ENCODE results near the gene TNFSF15. TPM values are rescaled to one million over a fixed set of nuclear protein-coding genes. Genes with fewer than 3 reads are reported as not detected.
"Not testable (repeated sequence)": the region's sequence is repeated elsewhere in the genome, so short reads cannot be mapped to it uniquely, and the experiment has no call there.

Gene TNFSF15
- total RNA-seq, 1 donor from 2014 or later = 8.5 TPM

GRCh38 chr9:114746591-114747346, 59.1 kb downstream of the TNFSF15 start:
- no peak overlapping the region for H3K27ac ChIP-seq
- no peak for TF ChIP-seq CTCF (IDR thresholded peaks at IDR 0.05)
- H3K36me3 ChIP-seq = no peaks in the 10 kb centered on the region
- H3K9me3 ChIP-seq = no peaks in the 10 kb centered on the region
- DNase-seq = no peak
- intact Hi-C loops (cut with DNase I) = no loop called here
- H3K4me1 ChIP-seq = no peaks in the 10 kb centered on the region
- no peaks in the 10 kb centered on the region for H3K27me3 ChIP-seq
- no peak for ATAC-seq
- no peak overlapping the region for H3K4me3 ChIP-seq

- ATAC-seq (no peak), DNase-seq (no peak)
- no peak overlapping the region for H3K4me3 ChIP-seq
- H3K4me1 ChIP-seq = no peaks in the 10 kb centered on the region
- intact Hi-C loops (cut with DNase I) = no loop called here
- no peaks in the 10 kb centered on the region for H3K9me3 ChIP-seq
- no peaks in the 10 kb centered on the region for H3K27me3 ChIP-seq
- H3K27ac ChIP-seq = no peak overlapping the region
- no peaks in the 10 kb centered on the region for H3K36me3 ChIP-seq
- TF ChIP-seq CTCF (IDR thresholded peaks at IDR 0.05) = no peak
These were observed 59.8 kb downstream of the TNFSF15 start for GRCh38 chr9:114745879-114746550.

- no peaks in the 10 kb centered on the region for H3K9me3 ChIP-seq
- no peak for TF ChIP-seq CTCF (IDR thresholded peaks at IDR 0.05)
- no peaks in the 10 kb centered on the region for H3K27me3 ChIP-seq
- no peak for ATAC-seq
- intact Hi-C loops (cut with DNase I) = no loop called here
- H3K27ac ChIP-seq = no peak overlapping the region
- H3K4me3 ChIP-seq = no peak overlapping the region
- no peaks in the 10 kb centered on the region for H3K36me3 ChIP-seq
- DNase-seq = no peak
- no peaks in the 10 kb centered on the region for H3K4me1 ChIP-seq
These were observed 60.6 kb downstream of the TNFSF15 start for GRCh38 chr9:114745108-114745848.

DNA sequence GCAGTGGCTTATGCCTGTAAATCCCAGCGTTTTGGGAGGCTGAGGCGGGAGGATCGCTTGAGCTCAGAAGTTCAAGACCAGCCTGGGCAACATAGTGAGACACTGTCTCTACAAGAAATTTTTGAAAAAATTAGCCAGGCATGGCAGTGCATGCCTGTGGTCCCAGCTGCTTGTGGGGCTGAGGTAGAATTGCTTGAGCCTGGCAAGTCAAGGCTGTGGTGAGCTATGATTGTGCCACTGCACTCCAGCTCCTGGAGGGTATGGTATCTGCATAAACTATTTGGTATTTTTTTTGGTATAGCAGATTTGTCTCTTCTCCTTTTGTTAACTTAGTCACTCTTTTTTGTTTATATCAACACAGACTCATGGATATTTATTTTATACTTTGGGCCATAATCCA, 62.4 kb downstream of the TNFSF15 start:
- no peaks in the 10 kb centered on the region for H3K27me3 ChIP-seq
- intact Hi-C loops (cut with DNase I) = no loop called here
- H3K36me3 ChIP-seq = no peaks in the 10 kb centered on the region
- H3K4me3 ChIP-seq = no peak overlapping the region
- ATAC-seq (no peak), DNase-seq (no peak)
- H3K4me1 ChIP-seq = no peaks in the 10 kb centered on the region
- H3K9me3 ChIP-seq = no peaks in the 10 kb centered on the region
- H3K27ac ChIP-seq = no peak overlapping the region
- TF ChIP-seq CTCF (IDR thresholded peaks at IDR 0.05) = no peak

- intact Hi-C loops (cut with DNase I) = no loop called here
- ATAC-seq (no peak), DNase-seq (no peak)
- H3K27ac ChIP-seq = no peak overlapping the region
- no peak for TF ChIP-seq CTCF (IDR thresholded peaks at IDR 0.05)
- H3K9me3 ChIP-seq = no peaks in the 10 kb centered on the region
- H3K4me1 ChIP-seq = no peaks in the 10 kb centered on the region
- H3K4me3 ChIP-seq = no peak overlapping the region
- H3K27me3 ChIP-seq = no peaks in the 10 kb centered on the region
- no peaks in the 10 kb centered on the region for H3K36me3 ChIP-seq
These were observed 62.9 kb downstream of the TNFSF15 start for GRCh38 chr9:114742947-114743346.

- H3K27me3 ChIP-seq; DNase-seq; H3K36me3 ChIP-seq; intact Hi-C loops (cut with DNase I); H3K4me1 ChIP-seq; H3K27ac ChIP-seq; H3K4me3 ChIP-seq; H3K9me3 ChIP-seq; ATAC-seq: not testable (repeated sequence)
These were observed 64.3 kb downstream of the TNFSF15 start for GRCh38 chr9:114741521-114741920.
